IMR-90 (cell line): Measurements from ENCODE around the gene KIAA1328. TPM values are rescaled to one million over a fixed set of nuclear protein-coding genes. Genes with fewer than 3 reads are reported as not detected.

Source experiments
- ATAC-seq: fragments of 200-7000 bp; cut with Tn5 transposase; 2 replicates; pipeline ENCODE4 v1.9.1; 2020; ENCODE audit warnings: low read depth, mild to moderate bottlenecking, moderate library complexity
- BruUV-seq: library from RNA; stranded (reverse); fragments of 400-500 nt; replicated peaks from 2 replicates; lab custom pipeline; 2021; lab: Mats Ljungman, UMichigan
- CTCF ChIA-PET: fragments of 300-600 bp; formaldehyde crosslinking; extraction: SDS; loops from one replicate; lab custom pipeline; 2021; ENCODE audit warnings: antibody characterized with exemption; lab: Yijun Ruan, JAX
- POLR2A ChIA-PET: fragments of 300-600 bp; sonication (Branson Sonifier 250); formaldehyde crosslinking; loops from one replicate; lab custom pipeline; 2022; ENCODE audit warnings: antibody characterized with exemption; ENCODE audit not compliant: unreplicated experiment; lab: Charles Lee
- DNase-seq: peaks from one replicate; pipeline ENCODE4 v3.0.0; 2013
- H2AFZ ChIP-seq: replicated peaks from 2 replicates; pipeline ENCODE3; 2013; ENCODE audit warnings: low read length, mild to moderate bottlenecking; ENCODE audit not compliant: poor library complexity
- H2AK5ac ChIP-seq: 2 replicates; pipeline ENCODE4 v1.6.1; 2013; ENCODE audit warnings: low read depth, low read length, inconsistent platforms
- H2AK9ac ChIP-seq: replicated peaks from 2 replicates; pipeline ENCODE3; 2013; ENCODE audit warnings: mild to moderate bottlenecking, low read depth, low read length, moderate library complexity; ENCODE audit not compliant: poor library complexity
- H2BK120ac ChIP-seq: 2 replicates; pipeline ENCODE4 v1.6.1; 2013; ENCODE audit warnings: low read depth, low read length, inconsistent platforms
- H2BK15ac ChIP-seq: 3 replicates; pipeline ENCODE4 v1.6.1; 2013; ENCODE audit warnings: low read depth, low read length, inconsistent platforms
- H2BK20ac ChIP-seq: 2 replicates; pipeline ENCODE4 v1.6.1; 2013; ENCODE audit warnings: low read depth, mild to moderate bottlenecking, inconsistent platforms, low read length, moderate library complexity
- H2BK5ac ChIP-seq: 2 replicates; pipeline ENCODE4 v1.6.1; 2013; ENCODE audit warnings: mild to moderate bottlenecking, low read depth, low read length, inconsistent platforms; ENCODE audit not compliant: poor library complexity, severe bottlenecking
- H3K14ac ChIP-seq: replicated peaks from 2 replicates; pipeline ENCODE4 v1.6.1; 2013; ENCODE audit warnings: low read depth, low read length, inconsistent platforms
- H3K18ac ChIP-seq: 2 replicates; pipeline ENCODE4 v1.6.1; 2013; ENCODE audit warnings: low read depth, low read length, control low read depth
- H3K23ac ChIP-seq: 2 replicates; pipeline ENCODE4 v1.6.1; 2013; ENCODE audit warnings: low read depth, low read length, inconsistent platforms
- H3K27ac ChIP-seq: 2 replicates; pipeline ENCODE4 v1.5.1; 2013; ENCODE audit warnings: mild to moderate bottlenecking, control low read depth, low read length; ENCODE audit not compliant: insufficient read depth
- H3K27me3 ChIP-seq: 2 replicates; pipeline ENCODE4 v1.6.1; 2013; ENCODE audit warnings: low read length; ENCODE audit not compliant: control insufficient read depth, insufficient read depth
- H3K36me3 ChIP-seq: 2 replicates; pipeline ENCODE4 v1.6.1; 2013; ENCODE audit warnings: low read length, mixed read lengths; ENCODE audit not compliant: control insufficient read depth, insufficient read depth
- H3K4ac ChIP-seq: 2 replicates; pipeline ENCODE4 v1.6.1; 2013; ENCODE audit warnings: low read depth, low read length, inconsistent platforms
- H3K4me1 ChIP-seq: 2 replicates; pipeline ENCODE4 v1.6.1; 2013; ENCODE audit warnings: low read length, mixed read lengths; ENCODE audit not compliant: control insufficient read depth, insufficient read depth
- H3K4me2 ChIP-seq: 2 replicates; pipeline ENCODE4 v1.6.1; 2013; ENCODE audit warnings: low read depth, mild to moderate bottlenecking, control low read depth, low read length, moderate library complexity
- H3K4me3 ChIP-seq: 2 replicates; pipeline ENCODE4 v1.5.1; 2013; ENCODE audit warnings: low read depth, mild to moderate bottlenecking, control low read depth, low read length, moderate library complexity; ENCODE audit not compliant: insufficient read depth
- H3K56ac ChIP-seq: 2 replicates; pipeline ENCODE4 v1.6.1; 2013; ENCODE audit warnings: low read length, inconsistent platforms; ENCODE audit not compliant: insufficient read depth; ENCODE audit errors: extremely low read depth
- H3K79me1 ChIP-seq, 2 experiments: 2 replicates each; pipeline ENCODE4 v1.6.1; 2013; ENCODE audit warnings: low read length in 2 of 2, inconsistent platforms in 1 of 2, low read depth in 1 of 2
- H3K9ac ChIP-seq: 2 replicates; pipeline ENCODE4 v1.6.1; 2013; ENCODE audit warnings: low read depth, low read length, control low read depth
- H3K9me1 ChIP-seq: 2 replicates; pipeline ENCODE4 v1.6.1; 2013; ENCODE audit warnings: low read length, inconsistent platforms; ENCODE audit not compliant: insufficient read depth
- H3K9me3 ChIP-seq: 2 replicates; pipeline ENCODE4 v1.6.1; 2013; ENCODE audit warnings: low read length; ENCODE audit not compliant: control insufficient read depth, insufficient read depth
- H4K20me1 ChIP-seq: 2 replicates; pipeline ENCODE4 v1.6.1; 2013; ENCODE audit warnings: low read length, inconsistent platforms; ENCODE audit not compliant: insufficient read depth
- H4K5ac ChIP-seq: 2 replicates; pipeline ENCODE4 v1.6.1; 2013; ENCODE audit warnings: mild to moderate bottlenecking, low read depth, low read length, control low read depth
- H4K8ac ChIP-seq, 2 experiments: 2 replicates each; pipeline ENCODE4 v1.6.1; 2013; ENCODE audit warnings: low read depth in 2 of 2, low read length in 2 of 2, control low read depth in 1 of 2, inconsistent platforms in 1 of 2
- H4K91ac ChIP-seq: 2 replicates; pipeline ENCODE4 v1.6.1; 2013; ENCODE audit warnings: low read depth, low read length, inconsistent platforms; ENCODE audit not compliant: insufficient read depth
- BHLHE40 ChIP-seq: fragments of 150-350 bp; IDR thresholded peaks from 2 replicates; pipeline ENCODE4 v1.6.1; 2016; ENCODE audit warnings: mild to moderate bottlenecking, low read depth, low read length
- CEBPB ChIP-seq: IDR thresholded peaks from 2 replicates; pipeline ENCODE4 v1.6.1; 2012; ENCODE audit warnings: low read depth, low read length, improper control_type of control experiment
- CHD1 ChIP-seq: IDR thresholded peaks from 2 replicates; pipeline ENCODE4 v1.6.1; 2012; ENCODE audit warnings: low read depth, low read length, improper control_type of control experiment
- MAFK ChIP-seq: IDR thresholded peaks from 2 replicates; pipeline ENCODE4 v1.6.1; 2012; ENCODE audit warnings: low read depth, low read length, improper control_type of control experiment
- MAZ ChIP-seq: IDR thresholded peaks from 2 replicates; pipeline ENCODE4 v1.6.1; 2012; ENCODE audit warnings: low read depth, mild to moderate bottlenecking, low read length, improper control_type of control experiment, moderate library complexity, borderline replicate concordance
- NFE2L2 ChIP-seq: fragments of 150-350 bp; IDR thresholded peaks from 2 replicates; pipeline ENCODE4 v1.6.1; 2016; ENCODE audit warnings: low read depth, mild to moderate bottlenecking, low read length
- POLR2A ChIP-seq: IDR thresholded peaks from 2 replicates; pipeline ENCODE4 v1.6.1; 2012; ENCODE audit warnings: mild to moderate bottlenecking, low read depth, low read length
- RAD21 ChIP-seq: IDR thresholded peaks from 2 replicates; pipeline ENCODE4 v1.6.1; 2012; ENCODE audit warnings: low read length, improper control_type of control experiment
- RFX5 ChIP-seq: IDR thresholded peaks from 2 replicates; pipeline ENCODE4 v1.8.0; 2012; ENCODE audit warnings: low read depth, mild to moderate bottlenecking, low read length, moderate library complexity
- WGBS, 2 experiments: methylation state at CpG; one replicate each; pipeline versions ENCODE4 v1.1.5 to v1.1.7; 2013; ENCODE audit warnings: missing lambda C conversion rate in 2 of 2; ENCODE audit not compliant: insufficient read length in 1 of 2; ENCODE audit errors: extremely low coverage in 2 of 2; 5-methylcytosine and 5-hydroxymethylcytosine counted together
- dilution Hi-C: fragments of 300-500 bp; cut with HindIII; formaldehyde crosslinking; loops from one replicate; pipeline ENCODE4 v1.14.3; 2018; ENCODE audit warnings: low sequenced_read_pairs; ENCODE audit not compliant: unreplicated experiment
- in situ Hi-C: fragments of 300-500 bp; cut with MboI; formaldehyde crosslinking; loops from 3 replicates; pipeline ENCODE4 v1.14.3; 2019; ENCODE audit warnings: low sequenced_read_pairs, inconsistent platforms, mixed read lengths
- intact Hi-C: fragments of 100-400 bp; cut with micrococcal nuclease; formaldehyde crosslinking; loops from 2 replicates; pipeline ENCODE4 v1.10.0; 2022
- polyA plus RNA-seq, 3 experiments: library from polyadenylated mRNA; depleted of rRNA; stranded (reverse); fragments of >200 nt; gene quantifications; 2 replicates each; pipeline ENCODE4 v1.2.3, GENCODE V29; 2012; ENCODE audit warnings: low replicate concordance in 1 of 3
- total RNA-seq: library from RNA; depleted of rRNA; stranded (reverse); fragments of >200 nt; gene quantifications from 2 replicates; pipeline ENCODE4 v1.2.3, GENCODE V29; 2012
- TF ChIP-seq, protein P1 (sequence below): fragments of 150-350 bp; IDR thresholded peaks from 2 replicates; pipeline ENCODE4 v1.6.1; 2016; ENCODE audit warnings: low read depth, mild to moderate bottlenecking, low read length, moderate library complexity, borderline replicate concordance
- TF ChIP-seq, protein P2 (sequence below): conservative IDR thresholded peaks from 2 replicates; pipeline ENCODE4 v1.5.1; 2012; ENCODE audit warnings: mild to moderate bottlenecking, low read depth, low read length, improper control_type of control experiment

Gene KIAA1328
- total and polyA plus RNA-seq, 2 of the 4 experiments (the other 2 are of a cell fraction), result 2.4 to 7.0 TPM

DNA sequence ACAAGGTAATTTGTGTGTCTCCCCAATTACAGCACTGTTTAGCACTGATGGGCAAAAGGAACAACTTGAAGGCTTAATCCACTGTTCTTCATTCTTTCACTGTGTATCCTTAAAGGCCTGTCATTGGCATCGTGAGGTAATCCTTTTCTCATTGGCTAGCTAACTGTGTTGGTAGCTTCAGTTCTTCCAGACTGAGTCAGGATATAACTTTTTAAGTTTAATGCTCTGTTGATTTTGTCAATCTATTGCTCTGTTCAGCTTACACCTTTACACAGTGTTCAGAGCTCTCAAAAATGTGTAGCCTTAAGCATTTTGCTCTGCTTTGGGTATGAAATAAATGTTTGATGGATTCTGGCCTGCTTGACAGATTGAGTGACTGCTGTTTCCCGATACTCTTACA is 148.2 kb downstream of the KIAA1328 start:
- no peak overlapping the region for H3K4ac ChIP-seq
- dilution Hi-C loops (no loop called here), intact Hi-C loops (no loop called here), in situ Hi-C loops (no loop called here)
- H3K27ac ChIP-seq, result no peak overlapping the region
- H3K14ac ChIP-seq, result no peak overlapping the region
- BruUV-seq, result no TSS peak
- H3K27me3 ChIP-seq, result no peaks in the 10 kb centered on the region
- no peak overlapping the region for H2AK5ac ChIP-seq
- H3K4me2 ChIP-seq, result no peak overlapping the region
- H3K4me1 ChIP-seq, result no peaks in the 10 kb centered on the region
- ATAC-seq, result no peak
- no peak overlapping the region for H2BK5ac ChIP-seq
- no peak overlapping the region for H3K23ac ChIP-seq
- no peaks in the 10 kb centered on the region for H3K9me1 ChIP-seq
- no peak overlapping the region for H4K91ac ChIP-seq
- no CpG with 5 or more reads among the region's 2 CpGs for WGBS, 2 experiments
- no peaks in the 10 kb centered on the region for H3K9me3 ChIP-seq
- CTCF ChIA-PET, result interaction anchor here (1.1 kb wide), 1 partner anchor 17 kb away, joined by 3 read pairs; no protein-coding TSS in a partner anchor
- no peak overlapping the region for H3K18ac ChIP-seq
- no peak overlapping the region for H2BK15ac ChIP-seq
- no peak overlapping the region for H2BK20ac ChIP-seq
- no peak overlapping the region for H4K8ac ChIP-seq
- no peak overlapping the region for H2AK9ac ChIP-seq
- H2BK120ac ChIP-seq, result no peak overlapping the region
- no peaks in the 10 kb centered on the region for H3K79me1 ChIP-seq
- no peak overlapping the region for H4K5ac ChIP-seq
- H2AFZ ChIP-seq, result no peak overlapping the region
- POLR2A ChIA-PET, result no interaction called here
- DNase-seq, result no peak
- no peaks in the 10 kb centered on the region for H3K36me3 ChIP-seq
- H3K4me3 ChIP-seq, result no peak overlapping the region
- TF ChIP-seq RAD21, result no peak
- no peak for TF ChIP-seq CHD1
- no peak for TF ChIP-seq NFE2L2
- no peak for TF ChIP-seq POLR2A
- TF ChIP-seq, protein P1, sequence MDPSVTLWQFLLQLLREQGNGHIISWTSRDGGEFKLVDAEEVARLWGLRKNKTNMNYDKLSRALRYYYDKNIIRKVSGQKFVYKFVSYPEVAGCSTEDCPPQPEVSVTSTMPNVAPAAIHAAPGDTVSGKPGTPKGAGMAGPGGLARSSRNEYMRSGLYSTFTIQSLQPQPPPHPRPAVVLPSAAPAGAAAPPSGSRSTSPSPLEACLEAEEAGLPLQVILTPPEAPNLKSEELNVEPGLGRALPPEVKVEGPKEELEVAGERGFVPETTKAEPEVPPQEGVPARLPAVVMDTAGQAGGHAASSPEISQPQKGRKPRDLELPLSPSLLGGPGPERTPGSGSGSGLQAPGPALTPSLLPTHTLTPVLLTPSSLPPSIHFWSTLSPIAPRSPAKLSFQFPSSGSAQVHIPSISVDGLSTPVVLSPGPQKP, result no peak
- TF ChIP-seq CEBPB, result no peak
- TF ChIP-seq MAZ, result no peak
- TF ChIP-seq, protein P2, sequence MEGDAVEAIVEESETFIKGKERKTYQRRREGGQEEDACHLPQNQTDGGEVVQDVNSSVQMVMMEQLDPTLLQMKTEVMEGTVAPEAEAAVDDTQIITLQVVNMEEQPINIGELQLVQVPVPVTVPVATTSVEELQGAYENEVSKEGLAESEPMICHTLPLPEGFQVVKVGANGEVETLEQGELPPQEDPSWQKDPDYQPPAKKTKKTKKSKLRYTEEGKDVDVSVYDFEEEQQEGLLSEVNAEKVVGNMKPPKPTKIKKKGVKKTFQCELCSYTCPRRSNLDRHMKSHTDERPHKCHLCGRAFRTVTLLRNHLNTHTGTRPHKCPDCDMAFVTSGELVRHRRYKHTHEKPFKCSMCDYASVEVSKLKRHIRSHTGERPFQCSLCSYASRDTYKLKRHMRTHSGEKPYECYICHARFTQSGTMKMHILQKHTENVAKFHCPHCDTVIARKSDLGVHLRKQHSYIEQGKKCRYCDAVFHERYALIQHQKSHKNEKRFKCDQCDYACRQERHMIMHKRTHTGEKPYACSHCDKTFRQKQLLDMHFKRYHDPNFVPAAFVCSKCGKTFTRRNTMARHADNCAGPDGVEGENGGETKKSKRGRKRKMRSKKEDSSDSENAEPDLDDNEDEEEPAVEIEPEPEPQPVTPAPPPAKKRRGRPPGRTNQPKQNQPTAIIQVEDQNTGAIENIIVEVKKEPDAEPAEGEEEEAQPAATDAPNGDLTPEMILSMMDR, result no peak
- no peak for TF ChIP-seq BHLHE40
- TF ChIP-seq RFX5, result no peak
- TF ChIP-seq MAFK, result no peak
- no peaks in the 10 kb centered on the region for H4K20me1 ChIP-seq
- H3K9ac ChIP-seq, result no peak overlapping the region
- no peak overlapping the region for H3K56ac ChIP-seq
